A172 (cell line): ENCODE data around the gene CYTH2. TPM values are rescaled to one million over a fixed set of nuclear protein-coding genes. Genes with fewer than 3 reads are reported as not detected.
A peak's percentile ranks its signal among the peaks of the same experiment; 100 is the strongest.
"Not testable (repeated sequence)": the region's sequence is repeated elsewhere in the genome, so short reads cannot be mapped to it uniquely, and the experiment has no call there.

Experiments
- DNase-seq: peaks from one replicate; pipeline ENCODE4 v3.0.0-alpha.2; 2015; ENCODE audit warnings: low spot score
- total RNA-seq: library from RNA; depleted of rRNA; stranded (reverse); fragments of >200 nt; shearing (Covaris generic); gene quantifications from 2 replicates; pipeline ENCODE4 v1.2.3, GENCODE V29; 2014

The CYTH2 gene
- total RNA-seq, 1 experiment from 2014 or later: 28.7 TPM

DNA sequence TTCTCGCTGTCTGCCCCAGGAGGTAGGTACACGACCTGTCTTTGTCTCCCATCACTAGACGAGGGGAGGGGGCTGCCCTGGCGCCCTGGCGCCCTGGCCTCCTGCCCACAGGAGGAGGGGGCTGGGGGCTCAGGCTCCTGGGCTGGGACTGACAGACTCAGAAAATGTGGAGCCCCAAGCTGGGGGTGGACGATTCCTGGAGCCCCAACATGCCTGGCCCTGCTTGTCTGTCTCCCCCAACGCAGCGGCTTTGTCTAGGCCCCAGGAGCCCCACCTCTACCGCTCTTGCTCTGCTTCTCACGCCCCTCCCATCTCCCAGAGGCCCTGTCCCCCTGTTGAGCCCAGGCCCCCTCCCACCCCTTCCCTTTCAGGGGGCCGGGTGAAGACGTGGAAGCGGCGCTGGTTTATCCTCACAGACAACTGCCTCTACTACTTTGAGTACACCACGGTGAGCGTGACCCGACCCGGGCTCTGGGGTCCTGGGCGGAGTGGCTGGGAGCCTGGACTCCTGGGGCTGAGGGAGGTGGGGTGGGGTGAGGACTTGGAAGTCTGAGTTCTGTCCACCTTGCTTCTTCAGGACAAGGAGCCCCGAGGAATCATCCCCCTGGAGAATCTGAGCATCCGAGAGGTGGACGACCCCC lies 8.6 kb downstream of the CYTH2 start:
- DNase-seq: no peak

- no peak for DNase-seq
Observed at GRCh38 chr19:48478339-48479256, 9.4 kb downstream of the CYTH2 start.

GRCh38 chr19:48479686-48480085 lies 10.5 kb downstream of the CYTH2 start:
- DNase-seq: no peak

GRCh38 chr19:48480183-48480557 lies 11.0 kb downstream of the CYTH2 start:
- DNase-seq: no peak

- no peak for DNase-seq
Observed at GRCh38 chr19:48480558-48481500, 11.7 kb downstream of the CYTH2 start.

DNA sequence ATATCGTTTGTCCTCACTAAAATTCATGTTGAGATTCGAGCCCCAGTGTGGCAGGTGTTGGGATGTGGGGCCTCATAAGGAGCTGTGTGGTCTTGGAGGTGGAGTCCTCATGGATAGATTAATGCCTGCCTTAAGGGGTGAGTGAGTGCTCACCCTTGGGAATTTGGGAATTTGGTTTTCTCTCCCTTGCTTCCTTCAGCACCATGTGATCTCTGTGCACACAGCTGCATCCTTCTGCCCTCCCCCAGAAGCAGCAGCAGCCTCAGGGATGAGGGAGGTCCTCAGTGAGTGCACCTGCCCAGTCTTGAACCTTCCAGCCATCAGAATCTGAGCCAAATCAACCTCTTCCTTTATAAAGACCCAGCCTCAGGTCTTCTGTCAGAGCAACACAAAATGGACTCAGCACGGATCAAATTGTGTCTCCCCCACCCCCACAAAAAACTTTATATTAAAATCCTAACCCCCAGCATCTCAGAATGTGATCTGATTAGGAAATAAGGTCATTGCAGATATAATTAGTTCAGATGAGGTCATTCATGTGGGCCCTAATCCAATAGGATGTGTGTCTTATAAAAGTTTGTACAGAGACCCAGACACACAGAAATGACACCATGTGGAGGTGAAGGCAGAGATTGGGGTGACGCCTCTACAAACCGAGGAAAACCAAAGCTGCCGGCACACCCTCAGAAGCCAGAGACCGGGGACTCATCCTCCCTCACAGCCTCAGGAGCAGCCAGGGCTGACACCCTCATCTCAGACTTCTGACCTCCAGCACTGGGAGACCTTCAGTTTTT lies 12.9 kb downstream of the CYTH2 start:
- DNase-seq: peak; percentile 26

- no peak for DNase-seq
Observed at GRCh38 chr19:48483301-48483700, 14.1 kb downstream of the CYTH2 start.

- no peak for DNase-seq
Observed at GRCh38 chr19:48484247-48484893, 15.2 kb downstream of the CYTH2 start.

DNA sequence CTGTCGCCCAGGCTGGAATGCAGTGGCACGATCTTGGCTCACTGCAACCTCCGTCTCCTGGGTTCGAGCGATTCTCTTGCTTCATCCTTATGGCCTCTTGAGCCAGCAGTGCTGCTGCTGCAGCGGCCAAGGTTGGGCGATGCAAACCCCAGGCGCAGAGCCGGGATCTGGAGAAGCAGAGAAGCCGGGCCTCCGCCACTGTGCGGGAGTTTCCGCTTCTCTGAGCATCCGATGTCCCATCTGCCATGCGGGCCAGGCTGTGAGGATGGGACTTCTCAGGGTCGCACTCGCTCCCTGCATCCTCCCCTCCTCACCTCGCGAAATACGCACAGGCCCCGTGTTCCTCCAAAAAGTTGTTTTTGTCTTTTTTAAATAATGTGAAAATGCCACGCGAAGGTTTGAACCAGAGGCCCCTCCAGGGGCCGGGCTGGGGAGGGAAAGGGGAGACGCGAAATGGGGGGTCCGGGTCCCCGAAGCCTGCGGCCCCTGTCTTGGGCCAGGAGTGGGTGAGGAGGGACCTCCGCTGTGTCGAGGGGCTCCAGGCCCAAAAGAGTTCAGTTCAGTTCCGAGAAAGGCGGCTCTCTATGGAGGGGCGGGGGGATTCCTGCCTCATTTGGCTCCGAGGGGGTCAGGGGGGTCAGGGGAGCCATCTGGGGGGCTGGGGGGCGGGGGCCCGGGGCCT lies 15.9 kb downstream of the CYTH2 start:
- no peak for DNase-seq

DNA sequence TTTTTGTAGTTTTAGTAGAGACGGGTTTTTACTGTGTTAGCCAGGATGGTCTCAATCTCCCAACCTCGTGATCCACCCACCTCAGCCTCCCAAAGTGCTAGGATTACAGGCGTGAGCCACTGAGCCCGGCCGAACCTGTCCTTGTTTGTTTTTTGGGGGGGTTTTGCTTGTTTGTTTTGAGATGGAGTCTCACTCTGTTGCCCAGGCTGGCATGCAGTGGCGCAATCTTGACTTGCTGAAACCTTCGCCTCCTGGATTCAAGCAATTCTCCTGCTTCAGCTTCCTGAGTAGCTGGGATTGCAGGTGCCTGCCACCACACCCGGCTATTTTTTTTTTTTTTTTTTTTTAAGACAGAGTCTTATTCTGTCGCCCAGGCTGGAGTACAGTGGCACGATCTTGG lies 17.5 kb downstream of the CYTH2 start:
- DNase-seq: not testable (repeated sequence)

- peak; percentile 28 for DNase-seq
Observed at GRCh38 chr19:48487544-48487943, 18.4 kb downstream of the CYTH2 start.

GRCh38 chr19:48487948-48488347 lies 18.8 kb downstream of the CYTH2 start:
- DNase-seq: peak; percentile 89

DNA sequence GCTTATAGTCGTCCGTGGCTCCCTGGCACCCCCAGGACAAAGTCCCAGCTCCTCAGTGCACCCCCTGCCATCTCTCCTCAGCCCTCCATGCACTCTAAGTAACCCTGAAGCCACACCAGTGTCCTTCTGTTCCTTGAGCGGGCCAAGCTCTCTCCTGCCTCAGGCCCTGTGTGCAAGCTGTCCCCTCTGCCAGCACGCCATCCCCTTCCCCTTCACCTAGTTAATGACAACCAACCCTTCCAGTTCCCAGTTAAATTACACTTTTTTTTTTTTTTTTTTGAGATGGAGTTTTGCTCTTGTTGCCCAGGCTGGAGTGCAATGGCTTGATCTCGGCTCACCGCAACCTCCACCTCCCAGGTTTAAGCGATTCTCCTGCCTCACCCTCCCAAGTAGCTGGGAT lies 19.3 kb downstream of the CYTH2 start:
- not testable (repeated sequence) for DNase-seq

- peak; percentile 40 for DNase-seq
Observed at GRCh38 chr19:48489608-48490216, 20.5 kb downstream of the CYTH2 start.

- DNase-seq: no peak
Observed at GRCh38 chr19:48490981-48491792, 22.0 kb downstream of the CYTH2 start.

DNA sequence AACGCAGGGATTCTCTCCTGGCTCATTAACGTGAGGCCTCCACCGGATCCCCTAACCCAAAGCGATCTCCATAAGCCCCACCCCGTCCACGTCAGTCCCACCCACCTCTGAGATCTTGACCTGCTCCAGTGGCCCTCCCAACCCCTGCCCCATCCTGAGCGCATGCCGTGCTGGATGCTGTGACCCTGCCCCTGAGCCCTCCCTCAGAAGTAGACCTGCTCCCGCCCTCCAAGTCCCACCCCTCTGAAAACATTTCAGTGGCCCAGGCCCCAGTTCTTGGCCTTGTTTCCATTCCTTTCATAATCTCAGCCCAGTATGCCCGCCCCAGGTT lies 22.6 kb downstream of the CYTH2 start:
- DNase-seq: no peak

DNA sequence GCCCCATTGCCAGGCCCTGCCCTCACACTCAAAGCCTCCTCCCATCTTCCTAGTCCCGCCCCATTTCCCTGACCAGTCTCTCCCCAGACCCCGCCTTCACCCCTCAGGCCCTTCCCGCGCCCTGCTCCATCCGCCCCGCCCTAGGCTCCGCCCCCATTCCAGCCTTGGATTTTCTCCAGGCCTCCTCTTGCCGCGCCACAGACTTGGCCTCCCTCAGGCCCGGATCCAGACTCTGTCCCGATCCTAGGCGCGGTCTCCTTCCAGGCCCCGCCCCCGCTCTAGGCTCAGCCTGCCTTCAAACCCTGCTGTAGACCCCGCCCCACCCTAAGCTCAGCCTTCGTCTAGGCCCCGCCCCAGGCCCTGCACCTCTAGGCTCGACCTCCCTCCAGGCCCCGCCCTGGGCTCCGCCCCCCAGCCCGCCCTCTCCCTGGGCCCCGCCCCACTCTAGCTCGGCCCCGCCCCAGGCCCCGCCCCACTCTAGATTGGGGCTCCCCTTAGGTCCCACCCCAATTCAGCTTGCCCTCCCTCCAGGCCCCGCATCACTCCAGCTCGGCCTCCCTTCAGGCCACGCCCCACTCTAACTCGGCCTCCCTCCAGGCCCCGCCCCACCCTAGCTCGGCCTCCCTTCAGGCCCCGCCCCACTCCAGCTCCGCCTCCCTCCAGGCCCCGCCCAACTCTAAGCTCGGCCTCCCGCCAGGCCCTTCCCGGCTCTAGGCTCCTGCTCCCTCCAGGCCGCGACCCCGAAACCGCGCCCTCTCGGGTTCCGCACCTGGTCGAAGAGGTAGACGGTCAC lies 24.0 kb downstream of the CYTH2 start:
- DNase-seq: peak; percentile 91
